GM23338 (cell line): ENCODE data around the gene RBM11. TPM values are rescaled to one million over a fixed set of nuclear protein-coding genes. Genes with fewer than 3 reads are reported as not detected.

Experiments
- ATAC-seq: fragments of 200-7000 bp; cut with Tn5 transposase; 3 replicates; pipeline ENCODE4 v1.9.1; 2020
- DNase-seq: peaks from one replicate; pipeline ENCODE4 v3.0.0-alpha.2; 2015; ENCODE audit warnings: low spot score
- H2AFZ ChIP-seq: fragments of 200-600 bp; sonication (generic); 2 replicates; pipeline ENCODE4 v1.8.0; 2016; ENCODE audit warnings: antibody characterized with exemption, mild to moderate bottlenecking, moderate library complexity
- H3F3A ChIP-seq: fragments of 200-600 bp; sonication (generic); replicated peaks from 2 replicates; pipeline ENCODE4 v1.8.0; 2017; ENCODE audit warnings: antibody characterized with exemption, mixed run types, low read depth
- H3K27ac ChIP-seq: fragments of 200-600 bp; sonication (generic); 2 replicates; pipeline ENCODE4 v1.6.1; 2016; ENCODE audit warnings: low read depth
- H3K27me3 ChIP-seq: fragments of 200-600 bp; sonication (generic); 2 replicates; pipeline ENCODE4 v1.8.0; 2016; ENCODE audit warnings: mild to moderate bottlenecking, mixed run types, moderate library complexity; ENCODE audit not compliant: insufficient read depth
- H3K36me3 ChIP-seq: fragments of 200-600 bp; sonication (generic); 2 replicates; pipeline ENCODE4 v1.8.0; 2016; ENCODE audit warnings: mild to moderate bottlenecking; ENCODE audit not compliant: insufficient read depth
- H3K4me1 ChIP-seq: fragments of 200-600 bp; sonication (generic); 2 replicates; pipeline ENCODE4 v1.8.0; 2016; ENCODE audit warnings: mild to moderate bottlenecking, moderate library complexity; ENCODE audit not compliant: insufficient read depth
- H3K4me2 ChIP-seq: fragments of 200-600 bp; sonication (generic); 2 replicates; pipeline ENCODE4 v1.7.1; 2017; ENCODE audit warnings: mixed run types
- H3K4me3 ChIP-seq: fragments of 200-600 bp; sonication (generic); 2 replicates; pipeline ENCODE4 v1.6.1; 2016; ENCODE audit warnings: mixed run types
- H3K79me2 ChIP-seq: fragments of 200-600 bp; sonication (generic); replicated peaks from 2 replicates; pipeline ENCODE4 v1.8.0; 2017; ENCODE audit warnings: mild to moderate bottlenecking; ENCODE audit not compliant: insufficient read depth
- H3K9me2 ChIP-seq: fragments of 200-600 bp; sonication (generic); 2 replicates; pipeline ENCODE4 v1.8.0; 2017; ENCODE audit not compliant: insufficient read depth
- H4K20me1 ChIP-seq: fragments of 200-600 bp; sonication (generic); replicated peaks from 2 replicates; pipeline ENCODE4 v1.8.0; 2017; ENCODE audit warnings: mild to moderate bottlenecking; ENCODE audit not compliant: insufficient read depth
- H3K27ac Mint-ChIP-seq: 2 replicates; pipeline ENCODE4 v1.8.0; 2020; ENCODE audit warnings: inconsistent platforms, mild to moderate bottlenecking, moderate library complexity, mixed read lengths
- H3K27me3 Mint-ChIP-seq: 3 replicates; pipeline ENCODE4 v1.8.0; 2022; ENCODE audit warnings: low read depth, mild to moderate bottlenecking, moderate library complexity, mixed read lengths, inconsistent platforms; ENCODE audit not compliant: insufficient read depth, poor library complexity
- H3K36me3 Mint-ChIP-seq: 3 replicates; pipeline ENCODE4 v1.8.0; 2021; ENCODE audit warnings: low read depth, mild to moderate bottlenecking, inconsistent platforms, moderate library complexity, mixed read lengths
- H3K4me1 Mint-ChIP-seq: 3 replicates; pipeline ENCODE4 v1.8.0; 2020; ENCODE audit warnings: mild to moderate bottlenecking, inconsistent platforms, mixed read lengths
- H3K4me3 Mint-ChIP-seq: 3 replicates; pipeline ENCODE4 v1.8.0; 2021; ENCODE audit warnings: moderate library complexity, mild to moderate bottlenecking, inconsistent platforms, mixed read lengths
- H3K9me3 Mint-ChIP-seq: 3 replicates; pipeline ENCODE4 v1.8.0; 2020; ENCODE audit warnings: moderate library complexity, mild to moderate bottlenecking, inconsistent platforms, mixed read lengths
- CREB1 ChIP-seq: fragments of 250-450 bp; sonication (Bioruptor Pico); IDR thresholded peaks from 2 replicates; pipeline ENCODE4 v1.5.0; 2020; ENCODE audit warnings: low read depth, mild to moderate bottlenecking, moderate library complexity
- EZH2 ChIP-seq: fragments of 200-600 bp; sonication (generic); IDR thresholded peaks from one replicate; pipeline ENCODE4 v1.8.0; 2017; ENCODE audit warnings: antibody characterized with exemption, mild to moderate bottlenecking, low read depth; ENCODE audit not compliant: unreplicated experiment
- EZH2phosphoT487 ChIP-seq: fragments of 200-600 bp; sonication (generic); IDR thresholded peaks from one replicate; pipeline ENCODE4 v1.8.1; 2018; ENCODE audit warnings: antibody characterized with exemption; ENCODE audit not compliant: unreplicated experiment
- JUNB ChIP-seq: IDR thresholded peaks from one replicate; pipeline ENCODE4 v1.6.1; 2016; ENCODE audit warnings: antibody characterized with exemption; ENCODE audit not compliant: unreplicated experiment
- STAT1 ChIP-seq: IDR thresholded peaks from one replicate; pipeline ENCODE4 v1.6.1; 2016; ENCODE audit warnings: antibody characterized with exemption; ENCODE audit not compliant: unreplicated experiment
- ZNF331 ChIP-seq: fragments of 250-450 bp; sonication (Bioruptor Pico); IDR thresholded peaks from 2 replicates; pipeline ENCODE4 v1.5.0; 2020; ENCODE audit warnings: low read depth, mild to moderate bottlenecking, moderate library complexity
- polyA plus RNA-seq: library from polyadenylated mRNA; unstranded; fragments of >200 nt; fragmentation: Nextera tagmentation; extraction: Ambion mirVana; gene quantifications from 2 replicates; pipeline ENCODE4 v1.2.1, GENCODE V29; 2016
- total RNA-seq: library from RNA; depleted of rRNA; stranded (reverse); fragments of >200 nt; shearing (Covaris generic); gene quantifications from 2 replicates; pipeline ENCODE4 v1.2.3, GENCODE V29; 2014
- TF ChIP-seq, protein P1 (sequence below), 2 experiments: fragments of 200-600 bp in 1 of 2; sonication (generic) in 1 of 2; conservative IDR thresholded peaks; 2 replicates each; pipeline versions ENCODE4 v1.5.1 to v1.6.1; 2016 to 2017; ENCODE audit warnings: antibody characterized with exemption in 2 of 2, low read depth in 2 of 2, mild to moderate bottlenecking in 2 of 2, moderate library complexity in 1 of 2
- TF ChIP-seq, protein P2 (sequence below): IDR thresholded peaks from 2 replicates; pipeline ENCODE4 v1.6.1; 2016; ENCODE audit warnings: antibody characterized with exemption
- TF ChIP-seq, protein P3 (sequence below): IDR thresholded peaks from one replicate; pipeline ENCODE4 v1.6.1; 2018; ENCODE audit warnings: antibody characterized with exemption; ENCODE audit not compliant: unreplicated experiment

RBM11 gene
- total and polyA plus RNA-seq, 2 experiments from 2014 or later = 6.3 to 8.3 TPM

DNA sequence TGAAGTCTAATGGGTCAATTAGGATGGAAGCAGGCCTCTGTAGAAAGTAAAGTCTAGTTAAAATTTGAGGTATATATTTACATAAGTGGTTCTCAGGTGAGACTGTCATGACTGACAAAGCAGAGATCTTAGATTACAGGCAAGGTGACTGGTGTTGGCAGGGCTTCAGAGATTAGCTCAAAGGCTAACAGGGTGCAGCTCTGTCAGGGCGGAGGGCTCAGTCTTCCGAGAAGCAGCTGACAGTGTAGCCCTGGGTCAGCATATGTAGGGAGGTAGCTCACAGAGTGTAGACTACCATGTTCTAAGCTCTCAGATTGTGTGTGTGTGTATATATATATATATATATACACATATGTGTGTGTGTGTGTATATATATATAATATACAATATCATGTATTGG is 54.7 kb downstream of the RBM11 start:
- peaks cover 8% of the 10 kb centered on the region; the same call in 2 of the 3 replicates for H3K4me1 Mint-ChIP-seq
- H3K9me2 ChIP-seq = no peaks in the 10 kb centered on the region
- H3F3A ChIP-seq = no peaks in the 10 kb centered on the region
- no peak overlapping the region for H3K4me3 ChIP-seq
- H3K36me3 ChIP-seq = no peaks in the 10 kb centered on the region
- H3K27ac ChIP-seq = no peak overlapping the region
- no peak overlapping the region for H3K4me2 ChIP-seq
- peaks cover 10% of the 10 kb centered on the region for H3K27me3 Mint-ChIP-seq
- no peaks in the 10 kb centered on the region for H3K79me2 ChIP-seq
- H3K9me3 Mint-ChIP-seq = no peaks in the 10 kb centered on the region
- no peaks in the 10 kb centered on the region for H3K36me3 Mint-ChIP-seq
- no peak overlapping the region for H2AFZ ChIP-seq
- DNase-seq = no peak
- TF ChIP-seq, protein P1, sequence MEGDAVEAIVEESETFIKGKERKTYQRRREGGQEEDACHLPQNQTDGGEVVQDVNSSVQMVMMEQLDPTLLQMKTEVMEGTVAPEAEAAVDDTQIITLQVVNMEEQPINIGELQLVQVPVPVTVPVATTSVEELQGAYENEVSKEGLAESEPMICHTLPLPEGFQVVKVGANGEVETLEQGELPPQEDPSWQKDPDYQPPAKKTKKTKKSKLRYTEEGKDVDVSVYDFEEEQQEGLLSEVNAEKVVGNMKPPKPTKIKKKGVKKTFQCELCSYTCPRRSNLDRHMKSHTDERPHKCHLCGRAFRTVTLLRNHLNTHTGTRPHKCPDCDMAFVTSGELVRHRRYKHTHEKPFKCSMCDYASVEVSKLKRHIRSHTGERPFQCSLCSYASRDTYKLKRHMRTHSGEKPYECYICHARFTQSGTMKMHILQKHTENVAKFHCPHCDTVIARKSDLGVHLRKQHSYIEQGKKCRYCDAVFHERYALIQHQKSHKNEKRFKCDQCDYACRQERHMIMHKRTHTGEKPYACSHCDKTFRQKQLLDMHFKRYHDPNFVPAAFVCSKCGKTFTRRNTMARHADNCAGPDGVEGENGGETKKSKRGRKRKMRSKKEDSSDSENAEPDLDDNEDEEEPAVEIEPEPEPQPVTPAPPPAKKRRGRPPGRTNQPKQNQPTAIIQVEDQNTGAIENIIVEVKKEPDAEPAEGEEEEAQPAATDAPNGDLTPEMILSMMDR (conservative IDR thresholded peaks at IDR 0.05; ENCODE audit: low read depth in 2 of 2) = no peak
- TF ChIP-seq CREB1 (CRISPR knock-in tag) = no peak
- no peak for TF ChIP-seq STAT1
- TF ChIP-seq, protein P2, sequence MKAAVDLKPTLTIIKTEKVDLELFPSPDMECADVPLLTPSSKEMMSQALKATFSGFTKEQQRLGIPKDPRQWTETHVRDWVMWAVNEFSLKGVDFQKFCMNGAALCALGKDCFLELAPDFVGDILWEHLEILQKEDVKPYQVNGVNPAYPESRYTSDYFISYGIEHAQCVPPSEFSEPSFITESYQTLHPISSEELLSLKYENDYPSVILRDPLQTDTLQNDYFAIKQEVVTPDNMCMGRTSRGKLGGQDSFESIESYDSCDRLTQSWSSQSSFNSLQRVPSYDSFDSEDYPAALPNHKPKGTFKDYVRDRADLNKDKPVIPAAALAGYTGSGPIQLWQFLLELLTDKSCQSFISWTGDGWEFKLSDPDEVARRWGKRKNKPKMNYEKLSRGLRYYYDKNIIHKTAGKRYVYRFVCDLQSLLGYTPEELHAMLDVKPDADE = no peak
- TF ChIP-seq ZNF331 (CRISPR knock-in tag) = no peak
- TF ChIP-seq, protein P3, sequence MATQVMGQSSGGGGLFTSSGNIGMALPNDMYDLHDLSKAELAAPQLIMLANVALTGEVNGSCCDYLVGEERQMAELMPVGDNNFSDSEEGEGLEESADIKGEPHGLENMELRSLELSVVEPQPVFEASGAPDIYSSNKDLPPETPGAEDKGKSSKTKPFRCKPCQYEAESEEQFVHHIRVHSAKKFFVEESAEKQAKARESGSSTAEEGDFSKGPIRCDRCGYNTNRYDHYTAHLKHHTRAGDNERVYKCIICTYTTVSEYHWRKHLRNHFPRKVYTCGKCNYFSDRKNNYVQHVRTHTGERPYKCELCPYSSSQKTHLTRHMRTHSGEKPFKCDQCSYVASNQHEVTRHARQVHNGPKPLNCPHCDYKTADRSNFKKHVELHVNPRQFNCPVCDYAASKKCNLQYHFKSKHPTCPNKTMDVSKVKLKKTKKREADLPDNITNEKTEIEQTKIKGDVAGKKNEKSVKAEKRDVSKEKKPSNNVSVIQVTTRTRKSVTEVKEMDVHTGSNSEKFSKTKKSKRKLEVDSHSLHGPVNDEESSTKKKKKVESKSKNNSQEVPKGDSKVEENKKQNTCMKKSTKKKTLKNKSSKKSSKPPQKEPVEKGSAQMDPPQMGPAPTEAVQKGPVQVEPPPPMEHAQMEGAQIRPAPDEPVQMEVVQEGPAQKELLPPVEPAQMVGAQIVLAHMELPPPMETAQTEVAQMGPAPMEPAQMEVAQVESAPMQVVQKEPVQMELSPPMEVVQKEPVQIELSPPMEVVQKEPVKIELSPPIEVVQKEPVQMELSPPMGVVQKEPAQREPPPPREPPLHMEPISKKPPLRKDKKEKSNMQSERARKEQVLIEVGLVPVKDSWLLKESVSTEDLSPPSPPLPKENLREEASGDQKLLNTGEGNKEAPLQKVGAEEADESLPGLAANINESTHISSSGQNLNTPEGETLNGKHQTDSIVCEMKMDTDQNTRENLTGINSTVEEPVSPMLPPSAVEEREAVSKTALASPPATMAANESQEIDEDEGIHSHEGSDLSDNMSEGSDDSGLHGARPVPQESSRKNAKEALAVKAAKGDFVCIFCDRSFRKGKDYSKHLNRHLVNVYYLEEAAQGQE = no peak
- TF ChIP-seq JUNB = no peak
- no peak for TF ChIP-seq EZH2
- H3K4me1 ChIP-seq = peaks cover 14% of the 10 kb centered on the region; the same call in 1 of the 2 replicates
- no peak overlapping the region for H3K27ac Mint-ChIP-seq
- ATAC-seq = no peak
- H3K4me3 Mint-ChIP-seq = no peak overlapping the region
- no peaks in the 10 kb centered on the region for H4K20me1 ChIP-seq
- H3K27me3 ChIP-seq = peaks cover 29% of the 10 kb centered on the region

DNA sequence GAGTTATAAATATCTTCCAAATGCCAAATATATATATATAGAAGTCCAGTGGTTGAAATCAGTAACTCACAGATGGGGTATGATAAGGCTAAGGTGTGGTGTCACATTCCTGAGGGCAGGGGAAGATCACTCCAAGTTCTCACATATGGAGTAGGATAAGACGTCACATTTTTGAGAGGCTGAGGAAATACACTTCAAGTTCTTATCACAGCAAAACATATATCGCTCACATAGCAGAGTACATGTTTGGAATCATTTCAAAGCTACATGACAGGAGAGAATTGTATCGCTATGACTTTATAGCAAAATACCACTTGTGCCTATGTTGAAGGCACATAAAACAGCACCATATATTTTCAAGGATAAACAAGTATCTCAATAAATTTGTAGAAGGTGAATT is 55.1 kb downstream of the RBM11 start:
- Histone ChIP-seq H3K36me3 (no peaks in the 10 kb centered on the region), H4K20me1 (no peaks in the 10 kb centered on the region), H2AFZ (no peak overlapping the region), H3K4me2 (no peak overlapping the region), H3K27me3 (peaks cover 29% of the 10 kb centered on the region), H3F3A (no peaks in the 10 kb centered on the region), H3K27ac (no peak overlapping the region), H3K79me2 (no peaks in the 10 kb centered on the region), H3K4me1 (peaks cover 14% of the 10 kb centered on the region; the same call in 1 of the 2 replicates), H3K9me2 (no peaks in the 10 kb centered on the region), H3K4me3 (no peak overlapping the region)
- H3K27ac Mint-ChIP-seq = no peak overlapping the region
- DNase-seq (no peak), ATAC-seq (no peak)
- no peaks in the 10 kb centered on the region for H3K9me3 Mint-ChIP-seq
- no peak overlapping the region for H3K4me3 Mint-ChIP-seq
- H3K27me3 Mint-ChIP-seq = peaks cover 10% of the 10 kb centered on the region
- H3K4me1 Mint-ChIP-seq = peaks cover 8% of the 10 kb centered on the region; the same call in 2 of the 3 replicates
- no peaks in the 10 kb centered on the region for H3K36me3 Mint-ChIP-seq
- TF ChIP-seq STAT1 = no peak
- TF ChIP-seq, protein P2 = no peak
- TF ChIP-seq JUNB = no peak
- no peak for TF ChIP-seq EZH2phosphoT487
- no peak for TF ChIP-seq ZNF331 (CRISPR knock-in tag)
- TF ChIP-seq, protein P1 (conservative IDR thresholded peaks at IDR 0.05; ENCODE audit: low read depth in 2 of 2) = no peak
- no peak for TF ChIP-seq CREB1 (CRISPR knock-in tag)
